ENCODE results near the gene CPOX. TPM values are rescaled to one million over a fixed set of nuclear protein-coding genes. Genes with fewer than 3 reads are reported as not detected.

Gene CPOX
- total and polyA plus RNA-seq, 2 donors: 12.4 to 16.2 TPM

- WGBS: 85% methylated on average over 2 of the region's 2 CpGs
- no peaks in the 10 kb centered on the region for H3K4me1 ChIP-seq (ENCODE audit: insufficient read depth)
- no peak overlapping the region for H3K4me3 ChIP-seq (ENCODE audit: low read depth, low read length)
- no peaks in the 10 kb centered on the region for H3K36me3 ChIP-seq (ENCODE audit: insufficient read depth)
- no peak for DNase-seq (ENCODE audit: extremely low spot score)
- H3K27ac ChIP-seq (ENCODE audit: low read depth): no peak overlapping the region
Measured at GRCh38 chr3:98530676-98531075, 62.7 kb downstream of the CPOX start.

- Histone ChIP-seq H3K27ac (ENCODE audit: low read depth) (no peak overlapping the region), H3K4me1 (ENCODE audit: insufficient read depth) (no peaks in the 10 kb centered on the region), H3K36me3 (ENCODE audit: insufficient read depth) (no peaks in the 10 kb centered on the region), H3K4me3 (ENCODE audit: low read depth, low read length) (no peak overlapping the region)
- 89% methylated on average over 8 of the region's 8 CpGs for WGBS
- no peak for DNase-seq (ENCODE audit: extremely low spot score)
Measured at GRCh38 chr3:98529856-98530459, 63.5 kb downstream of the CPOX start.

Other genes starting within 250 kb of the CPOX start
- not detected for gene OR5K4, start 239.8 kb downstream of the CPOX start, total RNA-seq
- gene OR5K4, start 239.8 kb downstream of the CPOX start, polyA plus RNA-seq: not detected
- not detected for gene OR5K3, start 202.9 kb downstream of the CPOX start, total RNA-seq
- not detected for gene OR5K3, start 202.9 kb downstream of the CPOX start, polyA plus RNA-seq
- gene OR5K1, start 130.4 kb downstream of the CPOX start, total RNA-seq: not detected
- not detected for gene OR5K1, start 130.4 kb downstream of the CPOX start, polyA plus RNA-seq
- gene OR5K2, start 95.9 kb downstream of the CPOX start, total RNA-seq: not detected
- gene OR5K2, start 95.9 kb downstream of the CPOX start, polyA plus RNA-seq: not detected
- 107 TPM for gene CLDND1, start 70.7 kb downstream of the CPOX start, total RNA-seq
- gene CLDND1, start 70.7 kb downstream of the CPOX start, polyA plus RNA-seq: 104 TPM
- not detected for gene GPR15, start 61.6 kb downstream of the CPOX start, total RNA-seq
- 0.61 TPM for gene GPR15, start 61.6 kb downstream of the CPOX start, polyA plus RNA-seq
- gene ST3GAL6, start 169.7 kb upstream of the CPOX start, total RNA-seq: 16.7 TPM
- gene ST3GAL6, start 169.7 kb upstream of the CPOX start, polyA plus RNA-seq: 3.1 TPM